T-cell (primary cell): Measurements from ENCODE around the gene USB1. TPM values are rescaled to one million over a fixed set of nuclear protein-coding genes. Genes with fewer than 3 reads are reported as not detected.

Source experiments
- ATAC-seq, 4 experiments: fragments of 200-7000 bp in 3 of 4; fragments of 150-1000 bp in 1 of 4; cut with Tn5 transposase; replicated peaks in 1 of 4; 1 replicate in 3 of 4; 2 replicates in 1 of 4; pipeline ENCODE4 v1.10.0; 2021; ENCODE audit warnings: moderate library complexity in 3 of 4, mild to moderate bottlenecking in 2 of 4, moderate number of reproducible peaks in 1 of 4
- CTCF ChIA-PET, 2 donors: fragments of 300-600 bp; sonication (Branson Sonifier 250); formaldehyde crosslinking; loops; one replicate each; lab custom pipeline; 2022; ENCODE audit warnings: antibody characterized with exemption in 2 of 2; lab: Charles Lee
- POLR2A ChIA-PET, 2 donors: fragments of 300-600 bp; sonication (Branson Sonifier 250); formaldehyde crosslinking; loops; one replicate each; lab custom pipeline; 2022; ENCODE audit warnings: antibody characterized with exemption in 2 of 2; lab: Charles Lee
- DNase-seq, 35 experiments: peaks; one replicate each; pipeline versions ENCODE4 v3.0.0 to v3.0.0-alpha.2; 2013 to 2023
- H3K27ac ChIP-seq: one replicate; pipeline ENCODE4 v1.5.1; 2013; ENCODE audit warnings: low read length
- H3K27me3 ChIP-seq, 2 experiments: replicated peaks in 1 of 2; 1 replicate in 1 of 2; 2 replicates in 1 of 2; pipeline versions ENCODE4 v1.6.1 to v1.7.0; 2013; ENCODE audit warnings: low read length in 1 of 2, mixed read lengths in 1 of 2; ENCODE audit not compliant: control insufficient read depth in 2 of 2, insufficient read depth in 2 of 2; ENCODE audit errors: extremely low read depth in 1 of 2
- H3K36me3 ChIP-seq, 2 donors: 1 replicate in 1 of 2; 2 replicates in 1 of 2; pipeline versions ENCODE4 v1.6.1 to v1.7.0; 2013; ENCODE audit warnings: low read length in 1 of 2; ENCODE audit not compliant: control insufficient read depth in 2 of 2, insufficient read depth in 1 of 2; ENCODE audit errors: extremely low read depth in 1 of 2
- H3K4me1 ChIP-seq, 2 experiments: 1 replicate in 1 of 2; 2 replicates in 1 of 2; pipeline versions ENCODE4 v1.6.1 to v1.7.0; 2013; ENCODE audit warnings: low read length in 2 of 2, mixed read lengths in 1 of 2; ENCODE audit not compliant: insufficient read depth in 2 of 2, control insufficient read depth in 1 of 2; ENCODE audit errors: extremely low read depth in 1 of 2
- H3K4me3 ChIP-seq, 2 donors: 1 replicate in 1 of 2; 2 replicates in 1 of 2; pipeline versions ENCODE4 v1.5.1 to v1.7.0; 2013; ENCODE audit warnings: mild to moderate bottlenecking in 2 of 2, low read length in 1 of 2, moderate library complexity in 1 of 2; ENCODE audit not compliant: control insufficient read depth in 1 of 2; ENCODE audit errors: extremely low read depth in 1 of 2
- H3K9me3 ChIP-seq: 2 replicates; pipeline ENCODE4 v1.7.0; 2013
- H3K27ac Mint-ChIP-seq, 2 donors: one replicate each; pipeline ENCODE4 v1.8.0; 2020 to 2021; ENCODE audit warnings: mild to moderate bottlenecking in 2 of 2, mixed read lengths in 2 of 2
- H3K27me3 Mint-ChIP-seq, 2 donors: one replicate each; pipeline ENCODE4 v1.8.0; 2021 to 2022; ENCODE audit warnings: mixed read lengths in 2 of 2
- H3K36me3 Mint-ChIP-seq: one replicate; pipeline ENCODE4 v1.8.0; 2021; ENCODE audit warnings: mixed read lengths
- H3K4me1 Mint-ChIP-seq, 3 donors: one replicate each; pipeline ENCODE4 v1.8.0; 2020 to 2022; ENCODE audit warnings: mixed read lengths in 3 of 3, mild to moderate bottlenecking in 1 of 3
- H3K4me3 Mint-ChIP-seq, 3 donors: one replicate each; pipeline ENCODE4 v1.8.0; 2020 to 2022; ENCODE audit warnings: mild to moderate bottlenecking in 3 of 3, mixed read lengths in 3 of 3, moderate library complexity in 3 of 3
- H3K9me3 Mint-ChIP-seq, 3 donors: one replicate each; pipeline ENCODE4 v1.8.0; 2020 to 2022; ENCODE audit warnings: mixed read lengths in 3 of 3
- WGBS: methylation state at CpG from one replicate; pipeline ENCODE4 v1.1.5; 2013; ENCODE audit warnings: missing lambda C conversion rate; ENCODE audit not compliant: insufficient coverage; 5-methylcytosine and 5-hydroxymethylcytosine counted together
- total RNA-seq, 35 experiments: library from RNA in 6 of 35; stranded (reverse) in 6 of 35; fragments of 120-200 nt in 1 of 35; gene quantifications; one replicate each; pipeline versions ENCODE4 v1.2.1 to v1.2.4 and lab custom pipeline; 2013 to 2026

Gene USB1
- total RNA-seq, 5 donors from 2014 or later (not counting 1 experiment from before 2014, with no cell fraction given) = 31.7 to 44.2 (median 41.3) TPM

DNA sequence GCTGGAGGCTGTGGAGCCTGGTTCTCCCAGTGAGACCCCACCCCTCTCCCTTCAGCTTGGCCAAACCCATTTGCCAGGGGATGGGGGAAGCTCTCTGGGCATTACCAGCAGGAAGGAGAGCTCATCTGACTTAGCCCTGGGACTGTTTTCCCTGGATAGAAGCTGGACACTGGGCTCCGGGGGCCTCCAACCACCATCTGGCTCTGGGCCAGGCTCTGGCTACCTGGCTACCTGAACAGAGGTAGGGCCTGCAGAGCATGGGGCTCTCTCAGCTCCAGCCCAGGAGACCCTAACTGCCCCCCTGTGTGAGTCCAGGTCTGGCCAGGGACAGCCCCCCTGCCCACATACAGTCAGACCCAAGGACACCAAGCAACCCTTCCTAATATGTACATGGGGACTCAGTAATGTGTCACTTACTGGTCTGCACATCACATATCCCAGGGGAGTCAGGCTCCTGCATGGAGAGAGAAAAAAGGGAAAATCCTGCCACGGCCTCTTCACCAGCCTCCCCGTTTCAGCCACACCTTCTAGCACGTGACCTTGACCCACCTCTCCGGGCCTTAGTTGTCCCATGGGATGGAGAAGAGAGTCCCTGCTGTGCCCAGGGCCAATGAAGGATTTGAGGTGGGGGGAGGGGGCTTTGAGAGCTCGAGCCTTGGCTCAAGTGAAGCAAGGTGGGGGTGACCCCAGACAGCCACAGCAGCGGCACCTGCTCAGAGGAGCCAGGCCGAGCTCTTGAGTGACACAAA is 44.1 kb upstream of the USB1 start:
- DNase-seq (no peak), ATAC-seq (no peak)
- Histone ChIP-seq H3K9me3 (no peaks in the 10 kb centered on the region), H3K36me3 (no peaks in the 10 kb centered on the region), H3K27me3 (peaks cover 0 to 23% of the 10 kb centered on the region in 2 experiments), H3K4me1 (no peaks in the 10 kb centered on the region), H3K27ac (no peak overlapping the region), H3K4me3 (no peak overlapping the region)
- Mint-ChIP-seq H3K36me3 (no peaks in the 10 kb centered on the region), H3K27ac (no peak overlapping the region), H3K9me3 (no peaks in the 10 kb centered on the region), H3K4me3 (no peak overlapping the region), H3K4me1 (no peaks in the 10 kb centered on the region), H3K27me3 (peaks cover 0 to 4% of the 10 kb centered on the region in 2 donors)
- POLR2A ChIA-PET = no interaction called here
- CTCF ChIA-PET = interaction anchor here in 1 of 2 donors (0.5 kb wide), 1 partner anchor 1026 kb away, joined by 3 read pairs; no protein-coding TSS in a partner anchor
- 62% methylated on average over 2 of the region's 8 CpGs for WGBS

DNA sequence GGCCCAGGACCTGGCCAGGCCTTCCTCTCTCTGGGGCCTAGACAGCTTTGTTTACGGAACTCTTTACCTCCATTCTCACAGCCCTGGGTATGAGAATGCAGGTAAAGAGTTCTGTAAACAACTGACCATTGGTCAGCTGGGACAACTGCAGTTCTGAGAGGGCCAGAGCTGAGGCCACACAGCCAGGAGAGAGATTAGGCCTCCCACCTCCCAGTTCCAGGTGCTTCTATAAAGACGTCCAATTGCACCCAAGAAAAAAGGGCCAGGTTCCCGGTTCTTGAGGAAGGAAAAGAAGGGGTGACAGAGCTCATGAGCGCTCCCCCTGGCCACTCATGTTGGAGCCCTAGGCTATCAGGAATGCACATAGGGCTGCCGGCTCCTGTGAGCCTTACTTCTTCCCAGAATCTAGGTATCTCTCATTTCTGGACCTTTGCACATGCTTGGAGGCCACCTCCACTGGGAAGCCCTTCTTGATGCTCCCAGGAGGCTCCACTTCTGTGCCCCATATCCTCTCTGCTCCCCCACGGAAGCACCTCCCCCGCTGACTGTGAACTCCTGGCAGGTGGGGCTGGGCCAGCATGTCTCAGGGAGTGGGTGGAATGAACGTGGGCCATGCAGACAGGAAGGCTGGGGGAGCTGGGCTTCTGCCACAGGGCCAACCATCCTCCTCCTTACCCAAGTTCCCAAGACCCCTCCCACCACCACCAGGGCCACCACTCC is 43.4 kb upstream of the USB1 start:
- Mint-ChIP-seq H3K4me3 (no peak overlapping the region), H3K36me3 (no peaks in the 10 kb centered on the region), H3K27ac (no peak overlapping the region), H3K4me1 (no peaks in the 10 kb centered on the region), H3K27me3 (peaks cover 0 to 4% of the 10 kb centered on the region in 2 donors), H3K9me3 (no peaks in the 10 kb centered on the region)
- H3K4me1 ChIP-seq = no peaks in the 10 kb centered on the region
- ATAC-seq = no peak
- H3K9me3 ChIP-seq = no peaks in the 10 kb centered on the region
- no peaks in the 10 kb centered on the region for H3K36me3 ChIP-seq
- ChIA-PET POLR2A (no interaction called here), CTCF (no interaction called here)
- WGBS = 77% methylated on average over 2 of the region's 8 CpGs
- H3K4me3 ChIP-seq = no peak overlapping the region
- H3K27me3 ChIP-seq = peaks cover 0 to 23% of the 10 kb centered on the region in 2 experiments
- no peak overlapping the region for H3K27ac ChIP-seq
- DNase-seq = no peak

DNA sequence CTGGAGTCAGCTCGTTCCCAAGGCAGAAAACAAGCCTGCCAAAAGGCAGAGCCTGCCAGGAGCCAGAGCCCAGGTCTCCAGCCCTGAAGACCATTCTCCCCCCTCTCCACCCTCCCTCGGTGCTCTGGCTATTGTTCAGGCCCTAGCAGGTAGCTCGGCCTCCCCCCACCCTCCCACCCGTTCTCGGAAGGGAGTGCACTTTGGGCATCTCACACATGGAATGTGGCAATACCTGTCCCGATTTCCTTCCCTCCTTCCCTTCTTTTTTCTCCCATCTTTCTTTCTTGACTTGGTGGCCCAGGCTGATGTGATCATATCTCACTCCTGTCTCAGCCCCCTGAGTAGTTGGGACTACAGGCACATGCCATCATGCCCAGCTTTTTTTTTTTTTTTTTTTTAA is 42.7 kb upstream of the USB1 start:
- Mint-ChIP-seq H3K36me3 (no peaks in the 10 kb centered on the region), H3K9me3 (no peaks in the 10 kb centered on the region), H3K27ac (no peak overlapping the region), H3K27me3 (peaks cover 0 to 4% of the 10 kb centered on the region in 2 donors), H3K4me3 (no peak overlapping the region), H3K4me1 (no peaks in the 10 kb centered on the region)
- H3K36me3 ChIP-seq = no peaks in the 10 kb centered on the region
- peaks cover 0 to 23% of the 10 kb centered on the region in 2 experiments for H3K27me3 ChIP-seq
- POLR2A ChIA-PET = no interaction called here
- H3K27ac ChIP-seq = no peak overlapping the region
- ATAC-seq = no peak
- WGBS = 63% methylated on average over 2 of the region's 6 CpGs
- DNase-seq = no peak
- H3K4me1 ChIP-seq = no peaks in the 10 kb centered on the region
- H3K9me3 ChIP-seq = no peaks in the 10 kb centered on the region
- no peak overlapping the region for H3K4me3 ChIP-seq
- CTCF ChIA-PET = interaction anchor here (0.6 kb wide), 3 partner anchors 27 to 498 kb away, joined by 3 read pairs; no protein-coding TSS in a partner anchor

DNA sequence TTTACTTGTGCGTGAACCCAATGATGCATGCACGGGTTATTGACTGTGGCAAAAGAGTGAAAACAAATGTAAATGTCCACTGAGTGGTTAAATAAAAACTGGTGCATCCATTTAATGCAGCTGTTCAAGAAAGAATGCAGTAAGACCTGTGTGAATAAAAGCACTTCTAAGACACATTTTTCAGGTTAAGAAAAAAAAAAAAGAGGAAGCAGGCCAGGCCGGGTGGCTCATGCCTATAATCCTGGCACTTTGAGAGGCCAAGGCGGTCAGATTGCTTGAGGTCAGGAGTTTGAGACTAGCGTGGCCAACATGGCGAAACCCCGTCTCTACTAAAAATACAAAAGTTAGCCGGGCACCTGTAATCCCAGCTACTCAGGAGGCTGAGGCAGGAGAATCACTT is 42.1 kb upstream of the USB1 start:
- H3K9me3 ChIP-seq = no peaks in the 10 kb centered on the region
- H3K4me1 ChIP-seq = no peaks in the 10 kb centered on the region
- Mint-ChIP-seq H3K36me3 (no peaks in the 10 kb centered on the region), H3K27ac (no peak overlapping the region), H3K4me1 (no peaks in the 10 kb centered on the region), H3K4me3 (no peak overlapping the region), H3K27me3 (peaks cover 0 to 4% of the 10 kb centered on the region in 2 donors), H3K9me3 (no peaks in the 10 kb centered on the region)
- no peak overlapping the region for H3K4me3 ChIP-seq
- DNase-seq (no peak), ATAC-seq (no peak)
- 73% methylated on average over 3 of the region's 8 CpGs for WGBS
- H3K36me3 ChIP-seq = no peaks in the 10 kb centered on the region
- H3K27me3 ChIP-seq = peaks cover 0 to 23% of the 10 kb centered on the region in 2 experiments
- ChIA-PET POLR2A (no interaction called here), CTCF (interaction anchor here (0.6 to 0.7 kb wide), 2 partner anchors 17 to 28 kb away, joined by 3 read pairs; no protein-coding TSS in a partner anchor)
- no peak overlapping the region for H3K27ac ChIP-seq

DNA sequence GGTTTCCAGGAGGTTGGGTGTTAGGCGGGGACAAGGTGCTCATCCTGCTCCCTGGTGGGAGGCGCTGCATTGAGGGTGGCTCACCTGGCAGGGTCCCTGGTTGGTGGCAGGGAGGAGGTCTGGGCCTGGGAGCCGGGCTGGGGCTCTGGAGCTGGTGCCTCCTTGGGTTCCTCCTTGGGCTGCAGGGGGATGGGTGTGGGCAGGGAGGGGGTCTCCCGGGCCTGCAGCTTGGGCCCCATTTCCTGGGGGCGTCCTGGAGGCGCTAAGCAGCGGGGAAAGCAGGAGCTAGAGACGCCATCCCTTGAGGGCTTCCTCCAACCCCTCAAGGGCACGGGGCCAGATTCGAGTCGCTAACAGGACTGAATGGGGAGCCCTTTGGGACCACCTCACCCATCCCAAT is 41.4 kb upstream of the USB1 start:
- ChIA-PET CTCF (interaction anchor here in 1 of 2 donors (0.7 kb wide), 1 partner anchor 16 kb away, joined by 3 read pairs; no protein-coding TSS in a partner anchor), POLR2A (no interaction called here)
- Mint-ChIP-seq H3K9me3 (no peaks in the 10 kb centered on the region), H3K4me3 (no peak overlapping the region), H3K36me3 (no peaks in the 10 kb centered on the region), H3K27me3 (peaks cover 0 to 4% of the 10 kb centered on the region in 2 donors), H3K27ac (no peak overlapping the region), H3K4me1 (no peaks in the 10 kb centered on the region)
- no peak for ATAC-seq
- Histone ChIP-seq H3K27me3 (peaks cover 0 to 23% of the 10 kb centered on the region in 2 experiments), H3K4me3 (no peak overlapping the region), H3K36me3 (no peaks in the 10 kb centered on the region), H3K4me1 (no peaks in the 10 kb centered on the region), H3K27ac (no peak overlapping the region), H3K9me3 (no peaks in the 10 kb centered on the region)
- WGBS = 81% methylated on average over 7 of the region's 11 CpGs
- DNase-seq = no peak

DNA sequence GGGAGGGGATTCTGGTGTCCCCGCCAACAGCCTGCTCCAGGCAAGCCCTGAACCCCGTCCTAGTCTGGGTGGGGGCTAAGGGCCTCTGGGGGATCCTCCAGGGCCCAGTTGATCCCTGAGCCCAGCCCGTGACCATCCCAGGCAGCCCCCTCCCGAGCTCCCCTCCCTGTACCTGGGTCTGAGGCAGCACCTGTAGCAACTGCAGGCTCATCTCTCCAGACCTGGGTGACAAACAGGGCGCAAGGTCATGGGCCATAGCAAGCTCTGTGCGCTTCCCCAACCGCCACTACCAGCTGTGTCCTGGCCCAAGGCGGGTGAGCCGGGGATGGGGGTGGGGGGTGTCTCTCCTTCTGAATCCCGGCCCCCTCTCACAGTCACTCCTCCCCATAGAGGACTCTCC is 40.9 kb upstream of the USB1 start:
- Histone ChIP-seq H3K9me3 (no peaks in the 10 kb centered on the region), H3K4me3 (no peak overlapping the region), H3K36me3 (no peaks in the 10 kb centered on the region), H3K27ac (no peak overlapping the region), H3K27me3 (peaks cover 0 to 23% of the 10 kb centered on the region in 2 experiments), H3K4me1 (no peaks in the 10 kb centered on the region)
- H3K4me3 Mint-ChIP-seq = no peak overlapping the region
- peaks cover 0 to 4% of the 10 kb centered on the region in 2 donors for H3K27me3 Mint-ChIP-seq
- POLR2A ChIA-PET = no interaction called here
- no peaks in the 10 kb centered on the region for H3K36me3 Mint-ChIP-seq
- no peaks in the 10 kb centered on the region for H3K9me3 Mint-ChIP-seq
- WGBS = 53% methylated on average over 3 of the region's 10 CpGs
- H3K27ac Mint-ChIP-seq = no peak overlapping the region
- H3K4me1 Mint-ChIP-seq = no peaks in the 10 kb centered on the region
- no peak for DNase-seq
- CTCF ChIA-PET = no interaction called here
- no peak for ATAC-seq
